GM18858 (cell line): ENCODE results near the gene RAD51AP2.
A peak's percentile ranks its signal among the peaks of the same experiment; 100 is the strongest.
"Not testable (repeated sequence)": the region's sequence is repeated elsewhere in the genome, so short reads cannot be mapped to it uniquely, and the experiment has no call there.

Experiments
- ATAC-seq: cut with Tn5 transposase; IDR thresholded peaks from one replicate; pipeline ENCODE4 v1.9.1; 2021; ENCODE audit not compliant: unreplicated experiment

RAD51AP2 gene

DNA sequence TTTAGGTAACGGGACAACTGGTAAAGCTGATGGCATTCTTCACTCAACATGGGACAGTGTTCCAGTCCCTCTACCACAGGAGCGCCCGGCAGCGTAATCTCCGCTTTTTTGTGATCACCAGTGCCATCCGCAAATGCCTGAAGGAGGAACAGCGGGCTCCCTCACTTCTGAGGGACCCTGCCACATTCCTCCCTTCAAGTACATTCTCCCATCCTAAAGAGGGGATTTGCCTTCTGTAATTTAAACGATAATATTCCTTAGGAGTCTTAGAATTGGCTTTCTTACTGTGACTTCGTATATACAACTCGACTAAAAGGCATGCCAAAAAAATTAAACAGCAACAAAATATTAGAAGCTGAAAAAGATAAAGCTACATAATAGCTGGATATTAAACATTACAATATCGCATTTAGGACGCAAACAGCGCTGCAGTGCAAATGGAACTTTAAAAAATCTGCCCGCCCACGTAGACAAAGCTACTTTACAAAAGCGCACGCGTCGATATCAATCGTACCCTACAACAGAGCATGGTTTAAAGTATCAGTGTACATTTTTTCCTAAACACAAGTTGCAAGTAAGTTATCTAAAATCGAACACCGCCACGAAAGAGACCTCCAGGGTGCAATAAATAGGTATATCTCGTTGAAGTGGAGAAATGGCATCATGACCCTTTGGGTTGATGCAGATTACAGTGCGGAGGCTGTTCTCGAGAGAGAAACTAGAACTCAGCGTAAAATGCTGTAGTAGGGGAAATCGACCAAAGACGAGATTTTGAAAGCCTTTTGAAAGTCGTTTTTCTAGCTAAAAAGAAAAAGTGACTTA, 20.0 kb upstream of the RAD51AP2 start:
- no peak for ATAC-seq

DNA sequence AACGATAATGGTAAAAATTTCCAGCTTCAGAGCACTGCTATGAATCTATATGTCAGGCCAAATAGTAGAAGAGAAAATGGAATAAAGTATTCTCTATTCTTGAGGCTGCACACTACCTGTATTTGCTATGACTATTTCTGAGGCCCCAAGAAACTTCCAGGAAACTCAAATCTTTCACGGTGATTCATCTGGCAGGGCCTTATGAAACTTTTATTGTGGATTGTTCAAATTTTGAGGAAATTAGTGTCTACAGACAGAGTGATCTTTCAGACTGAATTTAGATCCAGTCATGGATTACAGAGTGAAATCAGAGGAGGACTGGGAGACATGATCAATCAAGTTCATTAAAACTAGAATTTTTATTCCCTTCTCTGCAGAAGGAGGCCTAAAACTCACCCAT, 18.2 kb upstream of the RAD51AP2 start:
- ATAC-seq, result no peak

- ATAC-seq, result no peak
Observed at GRCh38 chr2:17533546-17533945, 15.3 kb upstream of the RAD51AP2 start.

- ATAC-seq, result no peak
Observed at GRCh38 chr2:17529771-17530170, 11.5 kb upstream of the RAD51AP2 start.

DNA sequence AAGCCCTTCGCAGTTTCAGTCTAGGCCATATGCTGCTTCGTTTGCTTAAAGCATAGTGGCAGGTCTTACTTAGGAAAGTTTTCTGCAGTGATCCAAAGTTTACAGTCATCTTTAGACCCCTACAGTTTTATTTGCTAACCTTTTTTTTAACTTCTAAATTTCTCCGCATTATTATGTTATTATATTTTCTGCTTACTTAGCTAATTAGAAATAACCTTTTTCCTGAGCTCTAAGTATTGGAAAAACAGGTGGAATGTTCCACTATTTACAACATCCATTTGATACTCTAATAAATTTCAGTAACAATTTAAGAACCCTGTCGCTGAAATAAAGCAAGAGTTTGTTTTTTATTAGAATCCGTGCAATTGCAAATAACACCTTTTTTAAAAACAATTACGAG, 4.1 kb upstream of the RAD51AP2 start:
- no peak for ATAC-seq

DNA sequence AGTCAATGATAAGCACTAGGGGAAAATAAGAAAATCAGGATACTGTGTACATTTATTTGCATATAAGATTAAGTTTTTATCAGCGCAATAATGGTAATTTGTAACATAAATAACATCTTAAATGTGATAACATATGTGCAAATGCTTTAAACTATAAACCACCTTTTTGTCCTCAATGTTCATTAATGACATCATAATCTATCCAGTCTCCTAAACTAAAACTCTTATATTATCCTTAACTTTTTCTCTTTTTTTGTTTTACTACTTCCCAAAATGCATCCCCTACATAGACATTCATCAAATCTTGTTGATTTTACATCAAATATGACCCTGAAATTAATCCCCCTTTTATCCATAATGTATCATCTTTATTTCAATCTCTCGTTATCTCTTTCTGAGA, 3.4 kb upstream of the RAD51AP2 start:
- no peak for ATAC-seq

DNA sequence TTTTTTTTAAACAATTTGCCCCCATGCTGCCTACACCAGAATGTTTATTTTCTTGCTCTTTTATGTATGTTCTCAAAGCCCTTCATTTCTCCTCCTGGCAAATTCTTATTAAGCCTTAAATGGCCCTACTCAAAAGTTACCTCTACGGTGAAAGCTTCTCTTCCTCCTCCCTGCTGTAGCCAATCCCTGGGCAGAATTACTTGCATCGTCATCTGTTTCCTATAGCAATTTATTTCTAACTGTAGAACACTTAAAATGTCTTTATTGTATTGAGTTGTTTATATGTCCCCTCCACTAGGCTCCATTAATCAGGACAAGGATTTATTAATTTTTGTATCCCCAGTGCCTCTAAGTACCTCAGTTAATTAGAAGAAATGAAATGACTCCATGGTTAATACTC, 2.5 kb upstream of the RAD51AP2 start:
- peak; percentile 34 for ATAC-seq

DNA sequence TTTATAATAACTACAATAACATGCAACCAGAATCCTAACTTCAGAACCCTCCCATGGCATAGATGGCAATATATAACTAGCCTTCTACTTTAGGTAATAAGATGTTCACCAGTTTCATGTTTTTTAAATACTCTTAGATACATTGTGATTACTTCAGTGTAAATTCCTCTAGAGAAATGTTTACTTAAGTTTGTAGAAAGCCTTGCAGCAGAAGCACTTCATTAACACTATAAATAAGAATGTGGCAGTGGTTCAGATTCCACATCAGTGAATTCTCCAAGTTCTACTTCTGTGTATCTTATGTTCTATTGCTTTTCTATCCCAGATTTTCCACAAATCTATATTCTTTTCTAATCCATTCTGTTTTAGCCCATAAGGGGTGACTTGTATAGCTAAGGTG, 1.2 kb upstream of the RAD51AP2 start:
- no peak for ATAC-seq

GRCh38 chr2:17517481-17518211, 594 bp downstream of the RAD51AP2 start:
- ATAC-seq, result peak; percentile 5

- peak; percentile 52 for ATAC-seq
Observed at GRCh38 chr2:17515652-17516051, 2.6 kb downstream of the RAD51AP2 start.

GRCh38 chr2:17506736-17507616, 11.3 kb downstream of the RAD51AP2 start:
- ATAC-seq, result no peak

DNA sequence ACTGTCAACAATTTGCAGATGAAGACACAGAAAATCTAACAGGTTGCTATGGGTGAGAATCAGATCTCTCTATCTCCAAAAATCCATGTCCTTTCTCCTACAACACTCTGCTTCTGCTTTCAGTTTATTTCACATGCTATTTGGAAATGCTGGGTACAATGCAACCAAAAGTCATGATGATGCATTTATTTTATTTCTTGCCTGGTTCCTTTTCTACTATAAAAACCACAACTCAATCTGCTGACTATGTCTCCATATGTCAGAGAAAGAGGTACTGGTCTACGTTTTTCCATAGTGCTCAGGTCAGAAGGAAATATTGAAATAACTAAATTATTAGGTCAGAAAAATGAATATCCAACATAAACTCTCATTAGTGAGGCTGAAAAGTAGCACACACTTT, 20.5 kb downstream of the RAD51AP2 start:
- ATAC-seq, result no peak

GRCh38 chr2:17495590-17495989, 22.6 kb downstream of the RAD51AP2 start:
- no peak for ATAC-seq

DNA sequence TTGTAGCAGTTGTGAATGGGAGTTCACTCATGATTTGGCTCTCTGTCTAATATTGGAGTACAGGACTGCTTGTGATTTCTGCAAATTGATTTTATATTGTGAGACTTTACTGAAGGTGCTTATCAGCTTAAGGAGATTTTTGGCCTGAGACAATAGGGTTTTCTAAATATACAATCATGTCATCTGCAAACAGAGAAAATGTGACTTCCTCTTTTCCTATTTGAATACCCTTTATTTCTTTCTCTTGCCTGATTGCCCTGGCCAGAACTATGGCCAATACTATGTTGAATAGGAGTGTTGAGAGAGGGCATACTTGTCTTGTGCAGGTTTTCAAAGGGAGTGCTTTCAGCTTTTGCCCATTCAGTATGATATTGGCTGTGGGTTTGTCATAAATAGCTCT, 28.1 kb downstream of the RAD51AP2 start:
- not testable (repeated sequence) for ATAC-seq

DNA sequence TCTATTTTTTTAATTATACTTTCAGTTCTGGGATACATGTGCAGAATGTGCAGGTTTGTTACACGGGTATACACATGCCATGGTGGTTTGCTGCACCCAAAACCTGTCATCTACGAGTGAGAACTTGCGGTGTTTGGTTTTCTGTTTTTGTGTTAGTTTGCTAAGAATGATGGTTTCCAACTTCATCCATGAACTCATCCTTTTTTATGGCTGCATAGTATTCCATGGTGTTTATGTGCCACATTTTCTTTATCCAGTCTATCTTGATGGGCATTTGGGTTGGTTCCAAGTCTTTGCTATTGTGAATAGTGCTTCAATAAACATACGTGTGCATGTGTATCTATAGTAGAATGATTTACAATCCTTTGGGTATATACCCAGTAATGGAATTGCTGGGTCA, 29.6 kb downstream of the RAD51AP2 start:
- ATAC-seq, result not testable (repeated sequence)

DNA sequence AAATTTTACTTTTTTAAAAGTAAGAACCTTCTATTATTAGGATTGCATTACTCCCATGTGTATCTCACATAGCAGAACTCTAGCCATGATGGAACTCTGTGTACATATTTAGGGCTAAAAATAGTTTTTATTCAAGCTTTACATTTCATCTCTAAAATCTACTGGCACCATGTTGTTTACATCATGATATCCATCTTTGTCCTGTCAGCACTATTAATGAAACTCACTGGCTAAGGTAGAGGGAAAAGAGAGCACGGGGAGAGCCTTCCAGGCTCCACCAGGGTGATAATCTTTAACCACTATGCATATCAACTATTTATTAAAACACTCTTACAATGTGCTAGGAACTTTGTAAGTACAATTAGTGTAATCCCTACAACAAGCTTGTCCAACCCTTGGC, 34.7 kb downstream of the RAD51AP2 start:
- ATAC-seq, result no peak

- no peak for ATAC-seq
Observed at GRCh38 chr2:17482651-17483050, 35.6 kb downstream of the RAD51AP2 start.

- ATAC-seq, result no peak
Observed at GRCh38 chr2:17479875-17480274, 38.4 kb downstream of the RAD51AP2 start.

DNA sequence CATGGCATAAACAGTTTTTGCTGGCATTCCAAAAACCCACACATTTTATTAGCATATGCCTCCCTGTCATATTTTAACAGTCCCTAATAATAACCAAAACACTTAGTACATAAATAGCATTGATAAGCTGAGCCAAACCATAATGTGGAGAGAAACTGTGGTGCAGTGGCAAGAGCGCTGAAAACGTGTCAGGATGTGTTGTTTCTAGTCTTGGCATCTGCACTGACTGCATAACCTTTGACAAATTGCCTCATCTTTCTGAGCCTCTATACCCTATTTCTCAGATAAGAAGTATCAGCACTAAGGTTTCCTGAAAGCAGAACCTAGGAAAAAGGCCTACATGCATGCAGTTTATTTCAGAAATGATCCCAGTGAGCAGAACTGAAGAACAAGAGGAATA, 41.4 kb downstream of the RAD51AP2 start:
- ATAC-seq, result no peak

DNA sequence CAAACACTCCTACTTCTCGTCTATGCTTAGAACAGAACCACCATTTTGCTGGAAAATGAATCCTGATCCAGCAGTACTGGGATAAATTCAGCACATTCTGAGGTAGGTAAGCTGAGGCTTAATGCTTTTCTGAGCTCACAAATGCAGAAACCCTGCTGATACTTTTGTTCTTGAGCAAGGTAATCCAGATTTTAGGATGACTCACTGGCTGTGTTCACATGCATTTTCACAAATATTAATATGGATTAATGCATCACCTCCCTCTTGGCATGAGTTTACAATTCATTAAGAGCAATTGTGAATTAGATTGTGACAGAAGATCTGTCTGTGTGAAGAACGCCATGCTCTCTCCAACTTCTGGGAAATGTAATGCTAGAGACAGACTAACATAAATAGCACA, 42.2 kb downstream of the RAD51AP2 start:
- no peak for ATAC-seq

DNA sequence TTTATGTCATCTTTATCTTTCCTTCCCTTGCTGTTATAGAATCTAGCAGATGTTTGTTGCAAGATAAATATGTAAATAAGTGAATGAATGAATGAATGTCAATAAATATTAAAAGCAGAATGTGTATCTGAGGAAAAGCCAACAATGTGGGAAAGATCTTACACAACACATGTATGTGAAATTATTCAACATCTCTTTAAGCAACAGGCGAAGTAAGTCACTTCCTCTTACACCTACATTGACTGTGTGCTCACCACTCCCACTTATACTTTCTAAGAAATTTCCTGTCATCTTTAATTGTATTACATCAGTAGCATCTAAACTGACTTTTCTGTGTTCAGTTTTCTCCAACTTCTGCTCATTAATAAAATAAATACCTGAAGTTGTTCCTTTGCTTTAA, 43.0 kb downstream of the RAD51AP2 start:
- ATAC-seq, result no peak
